Stimulated activated CD4-positive, alpha-beta T cell treated with anti-CD3 and anti-CD28 coated beads, Interleukin-1b, Interleukin-23, amount 100 ng/mL, for 1 hour (primary cell): Measurements from ENCODE around the gene RCVRN.
"Not testable (repeated sequence)": the region's sequence is repeated elsewhere in the genome, so short reads cannot be mapped to it uniquely, and the experiment has no call there.

ENCODE experiments used
- DNase-seq, 2 donors: peaks; one replicate each; pipeline ENCODE4 v3.0.0-alpha.2; 2020; ENCODE audit warnings: low read depth in 2 of 2

RCVRN gene

DNA sequence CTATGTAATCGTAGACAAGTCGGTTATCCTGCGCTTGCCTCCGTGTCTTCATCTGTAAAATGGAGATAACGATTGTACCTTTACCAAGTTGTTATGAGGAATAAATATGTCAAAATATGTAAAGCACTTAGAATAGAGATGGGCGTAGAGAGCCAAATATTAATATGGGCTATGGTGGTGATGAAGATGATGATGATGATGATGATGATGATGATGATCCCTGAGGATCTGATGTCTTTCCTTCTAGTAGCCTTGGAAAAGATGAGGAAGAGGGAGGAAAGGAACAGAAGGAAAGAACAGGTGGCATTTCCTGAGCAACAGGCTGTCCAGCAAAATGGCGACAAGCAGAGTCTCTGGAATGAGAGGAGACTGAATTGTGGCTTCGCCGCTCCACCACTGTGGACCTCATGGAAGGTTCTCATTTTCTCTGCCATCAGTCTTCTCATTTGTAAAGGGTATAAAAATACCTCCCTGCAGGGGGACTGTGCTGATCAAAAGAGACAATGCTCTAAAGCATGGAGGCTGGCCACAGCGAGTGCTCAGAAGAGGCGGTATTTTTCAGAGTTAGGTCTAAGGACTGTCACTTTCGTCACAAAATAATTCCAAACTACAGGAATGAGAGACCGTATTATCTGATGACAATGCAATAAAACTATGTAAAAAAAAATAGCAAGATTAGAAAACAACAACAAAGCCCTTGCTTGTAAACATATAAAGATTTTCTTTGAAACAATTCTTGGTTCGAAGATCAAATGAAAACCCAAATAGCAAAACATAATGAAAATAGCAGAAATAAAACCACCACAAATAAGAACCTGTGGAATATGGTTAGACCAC, 17.2 kb upstream of the RCVRN start:
- DNase-seq, result no peak

DNA sequence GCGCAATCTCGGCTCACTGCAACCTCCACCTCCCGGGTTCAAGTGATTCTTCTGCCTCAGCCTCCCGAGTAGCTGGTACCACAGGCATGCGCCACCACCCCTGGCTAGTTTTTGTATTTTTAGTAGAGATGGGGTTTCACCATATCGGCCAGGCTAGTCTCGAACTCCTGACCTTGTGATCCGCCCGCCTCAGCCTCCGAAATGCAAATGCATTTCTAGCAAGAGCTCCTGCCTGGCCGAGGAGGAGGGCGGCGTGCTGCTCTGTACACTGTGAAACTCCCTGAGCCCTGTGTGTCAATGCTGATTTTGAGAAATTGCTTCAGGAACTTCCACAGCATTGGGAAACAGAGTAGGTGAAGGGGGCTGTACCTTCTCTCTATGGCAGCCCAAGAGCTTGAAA, 16.1 kb upstream of the RCVRN start:
- not testable (repeated sequence) for DNase-seq

- DNase-seq, result no peak
Measured at GRCh38 chr17:9918804-9919352, 13.8 kb upstream of the RCVRN start.

DNA sequence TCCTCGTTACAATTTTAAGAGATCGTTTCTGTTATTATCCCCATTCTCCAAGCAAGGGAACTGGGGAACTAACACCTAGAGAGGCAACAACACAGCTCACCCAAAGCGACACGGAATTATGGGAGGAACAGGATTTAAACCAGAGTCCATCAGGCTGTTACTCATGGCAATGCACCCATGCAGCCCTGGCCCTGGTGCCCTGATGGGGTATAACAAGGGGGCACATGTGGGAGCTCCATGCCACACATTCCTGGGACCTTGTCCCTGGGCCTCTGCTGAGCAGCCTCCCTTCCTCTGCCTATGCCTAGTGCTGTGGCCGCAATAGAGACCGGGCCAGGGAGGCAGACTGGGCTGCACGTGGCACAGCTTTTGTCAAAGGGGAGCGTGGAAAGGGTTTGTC, 13.3 kb upstream of the RCVRN start:
- no peak for DNase-seq

DNA sequence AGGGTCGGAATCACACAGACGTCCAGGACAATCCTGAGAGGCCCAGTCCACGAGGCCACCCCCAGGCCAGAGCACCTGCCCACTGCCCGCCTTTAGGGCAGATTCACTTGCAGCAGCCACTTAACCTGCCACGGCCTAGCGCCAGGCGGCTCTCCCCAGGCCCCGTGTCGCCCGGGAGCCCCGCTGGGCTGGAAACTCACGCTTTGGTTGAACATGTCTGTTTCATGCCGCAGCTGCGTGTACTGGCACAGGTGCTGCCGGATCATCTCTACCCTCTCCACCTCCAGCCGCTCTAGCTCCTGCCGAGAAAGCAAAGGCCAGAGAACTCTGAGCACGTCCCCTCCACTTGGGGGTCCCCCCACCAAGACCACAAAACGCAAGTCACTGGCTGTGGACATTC, 12.7 kb upstream of the RCVRN start:
- no peak for DNase-seq

GRCh38 chr17:9917131-9917530, 12.1 kb upstream of the RCVRN start:
- no peak for DNase-seq

GRCh38 chr17:9916108-9916507, 11.0 kb upstream of the RCVRN start:
- DNase-seq, result no peak

DNA sequence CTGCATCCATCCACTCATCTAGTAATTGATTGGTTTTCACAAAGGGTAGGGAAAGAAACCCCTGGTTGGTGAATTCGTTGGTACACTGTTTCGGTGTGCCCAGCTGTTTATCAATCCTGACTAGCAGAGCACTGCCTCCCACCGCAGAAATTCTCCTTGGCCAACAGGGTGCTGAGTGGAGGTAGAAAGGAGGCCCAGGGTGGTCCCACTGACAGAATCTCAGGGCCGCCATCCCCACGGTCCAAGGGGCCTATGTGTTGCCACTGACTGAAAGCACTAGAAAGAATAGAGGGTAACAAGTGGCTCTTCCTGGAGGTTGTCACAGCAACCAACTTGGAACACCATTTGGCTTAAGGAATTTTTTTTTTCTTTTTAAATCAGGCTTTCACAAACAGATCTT, 8.4 kb upstream of the RCVRN start:
- no peak for DNase-seq

DNA sequence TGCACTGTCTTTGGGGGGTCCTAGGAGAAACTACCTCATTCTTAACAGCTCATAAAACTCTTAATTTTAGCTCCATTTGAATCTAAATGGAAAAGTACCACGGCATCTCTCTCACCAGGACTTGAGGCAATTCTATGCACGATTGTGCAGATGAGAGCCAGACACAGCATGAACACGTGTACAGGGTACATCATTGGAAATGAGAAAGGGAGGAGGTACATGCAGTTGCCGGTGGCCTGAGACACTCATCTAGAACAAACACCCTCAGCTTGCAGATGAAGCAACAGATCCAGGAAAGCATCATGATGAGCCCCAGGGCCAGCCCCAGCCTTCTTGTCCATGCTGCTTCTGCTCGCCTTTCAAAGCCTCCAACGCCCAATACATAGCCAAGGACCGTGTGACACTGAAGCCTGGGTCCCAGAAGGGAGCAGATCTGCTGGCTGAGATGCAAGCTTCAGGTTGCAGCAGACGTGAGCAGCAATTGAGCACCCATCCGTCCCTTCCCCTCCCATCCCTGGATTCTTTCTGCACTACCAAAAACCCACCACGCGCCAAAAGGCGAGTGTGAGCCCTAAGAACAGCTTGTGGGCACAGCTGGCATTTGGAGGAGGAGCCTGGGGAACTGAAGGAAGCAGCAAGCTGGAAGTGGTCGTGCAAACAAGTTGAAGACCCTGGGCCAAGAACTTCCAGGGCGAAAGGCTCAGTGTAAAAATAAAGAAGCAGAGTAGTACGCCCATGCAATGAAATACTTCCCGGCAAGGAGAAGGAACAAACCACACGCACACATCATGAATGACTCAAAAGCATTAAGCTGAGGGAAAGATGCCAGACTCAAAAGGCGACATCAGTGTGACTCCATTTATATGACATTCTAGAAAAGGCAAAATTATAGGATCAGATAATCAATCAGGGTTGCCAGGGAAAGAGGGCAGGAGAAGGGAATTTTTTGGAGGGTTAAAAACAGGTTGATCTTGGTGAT, 7.3 kb upstream of the RCVRN start:
- DNase-seq, result no peak

GRCh38 chr17:9911089-9911488, 6.0 kb upstream of the RCVRN start:
- DNase-seq, result no peak

DNA sequence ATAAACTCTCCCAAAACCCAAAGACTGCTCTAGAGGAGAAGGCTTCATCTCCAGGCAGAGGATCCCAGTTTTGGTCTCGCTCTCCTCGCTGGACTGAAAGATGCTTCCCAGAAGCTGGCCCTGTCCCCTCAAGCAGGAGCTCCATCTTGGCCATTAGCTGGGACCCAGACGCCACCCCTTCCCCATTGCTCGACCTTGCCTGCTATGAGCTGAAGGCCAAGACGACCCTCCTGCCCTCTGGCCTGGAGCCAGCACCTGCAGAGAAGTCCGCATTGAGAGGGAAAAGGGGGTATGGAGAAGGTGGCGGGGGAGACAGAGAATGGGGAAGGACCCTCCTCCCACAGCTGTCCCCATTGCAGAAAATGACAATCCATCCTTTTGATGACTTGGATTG, 3.6 kb upstream of the RCVRN start:
- DNase-seq, result no peak

- no peak for DNase-seq
Measured at GRCh38 chr17:9907883-9908648, 3.0 kb upstream of the RCVRN start.

GRCh38 chr17:9907131-9907530, 2.1 kb upstream of the RCVRN start:
- DNase-seq, result no peak

GRCh38 chr17:9906616-9907015, 1.5 kb upstream of the RCVRN start:
- DNase-seq, result no peak

GRCh38 chr17:9905902-9906301, 831 bp upstream of the RCVRN start:
- no peak for DNase-seq

GRCh38 chr17:9904277-9905077, 594 bp downstream of the RCVRN start:
- DNase-seq, result no peak

DNA sequence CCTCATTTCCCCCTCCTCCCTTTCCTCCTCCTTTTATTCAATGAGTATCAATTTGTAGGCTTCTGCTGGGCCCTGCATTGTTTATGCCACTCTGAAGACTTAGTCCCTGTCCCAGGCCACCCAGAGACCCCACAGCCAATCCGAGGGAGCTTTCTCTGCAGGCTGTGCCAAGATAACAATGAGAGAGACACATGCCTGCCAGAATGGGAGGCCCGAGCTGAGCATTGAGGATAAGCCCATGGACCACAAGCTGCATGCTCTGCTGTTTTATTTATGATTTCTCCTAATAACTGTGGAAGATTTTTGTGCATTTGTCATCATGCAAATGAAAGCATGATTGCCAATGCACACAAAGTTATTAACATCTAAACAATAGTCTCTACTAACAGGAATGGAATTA, 3.0 kb downstream of the RCVRN start:
- no peak for DNase-seq

DNA sequence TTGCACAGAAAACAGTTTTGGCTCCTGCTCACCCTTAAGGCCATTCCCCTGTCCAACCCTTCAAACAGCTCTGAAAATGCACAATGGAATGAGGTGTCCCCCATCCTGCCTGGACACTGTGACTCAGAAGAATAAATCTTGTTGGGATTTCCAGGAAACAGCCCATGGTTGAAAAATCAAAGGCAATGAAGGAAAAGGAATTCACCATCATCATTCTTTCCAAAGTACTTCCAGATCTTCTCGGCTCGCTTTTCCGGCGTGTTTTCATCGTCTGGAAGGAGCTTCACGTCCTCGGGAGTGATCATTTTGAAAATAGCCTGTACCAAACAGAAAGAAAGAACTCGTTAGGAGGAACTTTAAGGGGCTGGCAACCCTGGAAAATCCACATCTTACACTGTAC, 4.3 kb downstream of the RCVRN start:
- DNase-seq, result no peak

- no peak for DNase-seq
Measured at GRCh38 chr17:9900044-9900594, 5.0 kb downstream of the RCVRN start.

GRCh38 chr17:9899280-9900043, 5.6 kb downstream of the RCVRN start:
- DNase-seq, result no peak
